ENCODE measurements around the gene FBXL17. TPM values are rescaled to one million over a fixed set of nuclear protein-coding genes. Genes with fewer than 3 reads are reported as not detected.

The FBXL17 gene
- total RNA-seq, 1 donor from 2014 or later: 21.6 TPM

DNA sequence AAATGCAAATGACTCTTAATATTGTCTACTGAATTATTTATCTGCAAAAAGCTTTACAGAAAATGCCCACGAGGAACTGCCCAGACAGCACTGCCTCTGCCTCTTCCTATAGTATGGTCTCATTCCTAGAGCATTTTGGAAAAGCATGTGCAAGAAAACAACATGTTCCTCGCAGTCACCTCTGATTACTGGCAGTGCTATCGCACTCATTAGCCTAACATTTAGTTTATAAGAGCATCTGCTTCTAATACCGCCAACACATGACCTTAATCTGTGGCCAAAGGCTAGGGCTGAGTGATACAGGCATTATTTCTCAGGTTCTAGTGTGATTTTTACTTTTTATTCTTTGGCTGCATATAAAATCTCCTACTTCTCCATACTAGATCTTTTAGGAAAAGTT, 259.2 kb downstream of the FBXL17 start:
- Mint-ChIP-seq H3K4me3 (no peak overlapping the region), H3K9me3 (no peaks in the 10 kb centered on the region), H3K27me3 (ENCODE audit: low read depth) (no peaks in the 10 kb centered on the region), H3K36me3 (no peaks in the 10 kb centered on the region), H3K4me1 (peaks cover 4% of the 10 kb centered on the region), H3K27ac (no peak overlapping the region)
- TF ChIP-seq, protein P1, sequence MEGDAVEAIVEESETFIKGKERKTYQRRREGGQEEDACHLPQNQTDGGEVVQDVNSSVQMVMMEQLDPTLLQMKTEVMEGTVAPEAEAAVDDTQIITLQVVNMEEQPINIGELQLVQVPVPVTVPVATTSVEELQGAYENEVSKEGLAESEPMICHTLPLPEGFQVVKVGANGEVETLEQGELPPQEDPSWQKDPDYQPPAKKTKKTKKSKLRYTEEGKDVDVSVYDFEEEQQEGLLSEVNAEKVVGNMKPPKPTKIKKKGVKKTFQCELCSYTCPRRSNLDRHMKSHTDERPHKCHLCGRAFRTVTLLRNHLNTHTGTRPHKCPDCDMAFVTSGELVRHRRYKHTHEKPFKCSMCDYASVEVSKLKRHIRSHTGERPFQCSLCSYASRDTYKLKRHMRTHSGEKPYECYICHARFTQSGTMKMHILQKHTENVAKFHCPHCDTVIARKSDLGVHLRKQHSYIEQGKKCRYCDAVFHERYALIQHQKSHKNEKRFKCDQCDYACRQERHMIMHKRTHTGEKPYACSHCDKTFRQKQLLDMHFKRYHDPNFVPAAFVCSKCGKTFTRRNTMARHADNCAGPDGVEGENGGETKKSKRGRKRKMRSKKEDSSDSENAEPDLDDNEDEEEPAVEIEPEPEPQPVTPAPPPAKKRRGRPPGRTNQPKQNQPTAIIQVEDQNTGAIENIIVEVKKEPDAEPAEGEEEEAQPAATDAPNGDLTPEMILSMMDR (IDR thresholded peaks at IDR 0.05; ENCODE audit: unreplicated experiment): no peak
- DNase-seq (ENCODE audit: low spot score in 2 of 2, unreplicated experiment in 2 of 2): no peak

GRCh38 chr5:108118813-108119514, 262.9 kb downstream of the FBXL17 start:
- TF ChIP-seq, protein P1 (IDR thresholded peaks at IDR 0.05; ENCODE audit: unreplicated experiment): no peak
- H3K27ac Mint-ChIP-seq: no peak overlapping the region
- H3K4me3 Mint-ChIP-seq: no peak overlapping the region
- no peaks in the 10 kb centered on the region for H3K36me3 Mint-ChIP-seq
- no peak for DNase-seq (ENCODE audit: low spot score in 2 of 2, unreplicated experiment in 2 of 2)
- H3K9me3 Mint-ChIP-seq: no peaks in the 10 kb centered on the region
- no peaks in the 10 kb centered on the region for H3K27me3 Mint-ChIP-seq (ENCODE audit: low read depth)
- H3K4me1 Mint-ChIP-seq: peaks cover 7% of the 10 kb centered on the region

- TF ChIP-seq, protein P1 (IDR thresholded peaks at IDR 0.05; ENCODE audit: unreplicated experiment): no peak
- Mint-ChIP-seq H3K4me3 (no peak overlapping the region), H3K9me3 (peaks cover 13% of the 10 kb centered on the region), H3K27ac (no peak overlapping the region), H3K4me1 (peaks cover 3% of the 10 kb centered on the region), H3K36me3 (peaks cover 3% of the 10 kb centered on the region), H3K27me3 (ENCODE audit: low read depth) (no peaks in the 10 kb centered on the region)
- no peak for DNase-seq (ENCODE audit: low spot score in 2 of 2, unreplicated experiment in 2 of 2)
These were observed 266.2 kb downstream of the FBXL17 start for GRCh38 chr5:108115673-108116072.

DNA sequence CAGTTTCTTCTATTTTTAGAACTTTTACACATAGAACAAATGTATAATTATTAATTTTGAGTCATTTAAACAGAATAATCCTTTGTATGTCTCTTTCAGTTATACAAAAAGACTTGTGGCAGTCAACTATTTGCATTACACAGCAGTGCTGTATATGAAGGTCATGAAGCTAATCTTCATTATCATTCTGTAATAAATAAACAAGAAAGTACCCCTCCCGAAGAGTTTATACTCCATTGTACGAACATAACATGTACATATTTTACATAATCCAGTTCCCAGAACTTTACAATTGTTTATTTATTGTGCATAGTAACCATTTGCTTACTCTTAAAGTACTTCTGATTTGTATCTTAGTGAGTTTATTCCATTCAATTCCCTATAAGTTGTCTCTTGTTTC, 267.9 kb downstream of the FBXL17 start:
- Mint-ChIP-seq H3K27me3 (ENCODE audit: low read depth) (no peaks in the 10 kb centered on the region), H3K4me3 (no peak overlapping the region), H3K36me3 (peaks cover 3% of the 10 kb centered on the region), H3K27ac (no peak overlapping the region), H3K9me3 (peaks cover 13% of the 10 kb centered on the region), H3K4me1 (peaks cover 3% of the 10 kb centered on the region)
- TF ChIP-seq, protein P1 (IDR thresholded peaks at IDR 0.05; ENCODE audit: unreplicated experiment): no peak
- DNase-seq (ENCODE audit: low spot score in 2 of 2, unreplicated experiment in 2 of 2): no peak

DNA sequence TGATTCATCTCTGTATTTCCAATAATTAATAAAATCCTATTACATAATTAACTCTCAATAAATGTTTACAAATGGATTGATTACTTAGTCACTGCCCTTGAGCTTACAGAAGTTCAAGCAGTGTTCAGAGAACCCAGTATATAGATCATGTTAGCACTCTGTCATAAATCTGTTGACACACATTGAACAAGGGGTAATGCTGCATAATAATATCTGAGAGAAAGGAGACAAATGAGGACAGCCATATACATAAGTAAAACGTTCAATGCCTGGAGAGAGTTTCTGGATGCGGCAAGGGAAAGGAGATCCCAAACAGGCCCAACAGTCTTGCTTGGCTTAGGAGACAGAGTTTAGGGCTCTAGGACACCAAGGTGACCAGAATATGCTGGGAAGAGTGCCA, 270.2 kb downstream of the FBXL17 start:
- H3K9me3 Mint-ChIP-seq: peaks cover 17% of the 10 kb centered on the region

More for the DNA sequence above, 270.2 kb downstream of the FBXL17 start:
- DNase-seq (ENCODE audit: low spot score in 2 of 2, unreplicated experiment in 2 of 2): no peak
- peaks cover 7% of the 10 kb centered on the region for H3K36me3 Mint-ChIP-seq
- H3K27me3 Mint-ChIP-seq (ENCODE audit: low read depth): no peaks in the 10 kb centered on the region
- H3K4me3 Mint-ChIP-seq: no peak overlapping the region
- TF ChIP-seq, protein P1 (IDR thresholded peaks at IDR 0.05; ENCODE audit: unreplicated experiment): no peak
- peaks cover 3% of the 10 kb centered on the region for H3K4me1 Mint-ChIP-seq
- no peak overlapping the region for H3K27ac Mint-ChIP-seq

Data from mesothelial cell of epicardium (in vitro differentiated cells).